Kidney epithelial cell (primary cell): ENCODE measurements around the gene RIPOR3. TPM values are rescaled to one million over a fixed set of nuclear protein-coding genes. Genes with fewer than 3 reads are reported as not detected.

ENCODE experiments used
- DNase-seq: peaks from one replicate; pipeline ENCODE4 v3.0.0-alpha.2; 2010; ENCODE audit warnings: low read depth
- H3K27me3 ChIP-seq: 2 replicates; pipeline ENCODE4 v1.6.0; 2011; ENCODE audit warnings: low read length; ENCODE audit not compliant: control insufficient read depth, insufficient read depth
- H3K36me3 ChIP-seq: 2 replicates; pipeline ENCODE4 v1.5.1; 2011; ENCODE audit warnings: low read length; ENCODE audit not compliant: control insufficient read depth, insufficient read depth
- H3K4me3 ChIP-seq: 2 replicates; pipeline ENCODE4 v1.5.1; 2011; ENCODE audit warnings: low read depth, mild to moderate bottlenecking, control low read depth, low read length
- total RNA-seq: library from RNA; depleted of rRNA; stranded (reverse); fragments of >200 nt; gene quantifications from 2 replicates; pipeline ENCODE4 v1.2.3, GENCODE V29; 2015
- TF ChIP-seq, protein P1 (sequence below): IDR thresholded peaks from 2 replicates; pipeline ENCODE4 v1.5.1; 2011; ENCODE audit warnings: mild to moderate bottlenecking, moderate library complexity, low read length, control low read depth, inconsistent platforms; ENCODE audit not compliant: insufficient read depth, poor library complexity, severe bottlenecking

The RIPOR3 gene
- total RNA-seq, 1 donor from 2014 or later: 0.08 TPM

DNA sequence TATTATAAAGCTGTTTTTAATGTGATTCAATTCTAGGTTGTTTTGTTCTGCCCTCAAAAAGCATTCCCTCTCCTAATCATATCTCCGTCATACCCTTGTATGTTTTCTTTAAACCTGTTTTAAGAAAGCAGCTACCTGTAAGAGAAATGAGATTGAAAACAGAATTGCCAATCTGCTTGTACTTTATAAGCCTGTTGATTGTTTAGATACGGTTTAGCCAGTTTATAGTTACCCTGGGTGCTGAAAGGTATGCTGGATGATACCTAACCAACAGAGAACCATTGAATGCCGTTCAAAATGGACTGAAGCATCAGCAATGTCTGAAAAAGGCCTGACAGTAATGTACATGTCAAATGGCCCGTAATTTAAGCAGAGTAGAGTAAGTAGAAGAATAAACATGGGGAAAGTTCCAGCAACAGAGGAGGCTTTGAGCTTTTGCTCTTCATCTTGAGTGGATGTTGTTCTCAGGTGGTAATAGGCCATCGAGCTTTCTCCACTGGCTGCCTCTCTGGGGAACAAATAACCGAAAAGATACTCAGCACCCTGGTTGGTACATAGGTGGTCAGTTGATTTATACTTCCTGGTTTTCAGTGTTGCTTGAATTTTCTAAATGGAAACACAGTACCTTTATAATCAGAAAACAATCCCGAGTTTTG lies 153.7 kb downstream of the RIPOR3 start:
- H3K27me3 ChIP-seq: no peaks in the 10 kb centered on the region
- TF ChIP-seq, protein P1, sequence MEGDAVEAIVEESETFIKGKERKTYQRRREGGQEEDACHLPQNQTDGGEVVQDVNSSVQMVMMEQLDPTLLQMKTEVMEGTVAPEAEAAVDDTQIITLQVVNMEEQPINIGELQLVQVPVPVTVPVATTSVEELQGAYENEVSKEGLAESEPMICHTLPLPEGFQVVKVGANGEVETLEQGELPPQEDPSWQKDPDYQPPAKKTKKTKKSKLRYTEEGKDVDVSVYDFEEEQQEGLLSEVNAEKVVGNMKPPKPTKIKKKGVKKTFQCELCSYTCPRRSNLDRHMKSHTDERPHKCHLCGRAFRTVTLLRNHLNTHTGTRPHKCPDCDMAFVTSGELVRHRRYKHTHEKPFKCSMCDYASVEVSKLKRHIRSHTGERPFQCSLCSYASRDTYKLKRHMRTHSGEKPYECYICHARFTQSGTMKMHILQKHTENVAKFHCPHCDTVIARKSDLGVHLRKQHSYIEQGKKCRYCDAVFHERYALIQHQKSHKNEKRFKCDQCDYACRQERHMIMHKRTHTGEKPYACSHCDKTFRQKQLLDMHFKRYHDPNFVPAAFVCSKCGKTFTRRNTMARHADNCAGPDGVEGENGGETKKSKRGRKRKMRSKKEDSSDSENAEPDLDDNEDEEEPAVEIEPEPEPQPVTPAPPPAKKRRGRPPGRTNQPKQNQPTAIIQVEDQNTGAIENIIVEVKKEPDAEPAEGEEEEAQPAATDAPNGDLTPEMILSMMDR: no peak
- DNase-seq: no peak
- H3K4me3 ChIP-seq: no peak overlapping the region
- H3K36me3 ChIP-seq: no peaks in the 10 kb centered on the region

DNA sequence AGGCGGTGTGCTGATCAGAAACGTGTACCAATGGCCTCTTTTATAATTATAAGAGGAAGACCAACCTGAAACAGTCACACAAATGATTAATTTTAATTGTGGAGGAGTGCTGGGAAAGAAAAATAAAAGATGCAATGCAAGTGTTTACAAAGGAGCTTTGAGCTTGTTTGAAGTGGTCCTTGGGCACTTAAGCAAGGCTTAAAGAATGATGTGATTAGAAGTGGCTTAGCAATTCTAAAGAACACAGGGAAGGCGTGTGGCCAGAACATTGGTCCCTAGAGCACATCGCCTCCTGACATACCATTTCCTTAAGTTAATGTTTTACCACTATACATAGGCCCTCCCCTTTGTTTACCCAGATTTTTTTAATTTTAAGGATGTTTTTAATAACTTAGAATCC lies 155.0 kb downstream of the RIPOR3 start:
- TF ChIP-seq, protein P1: no peak
- Histone ChIP-seq H3K27me3 (no peaks in the 10 kb centered on the region), H3K4me3 (no peak overlapping the region), H3K36me3 (no peaks in the 10 kb centered on the region)
- DNase-seq: no peak

Other genes starting within 250 kb of the RIPOR3 start
- gene PTPN1, start 181.2 kb downstream of the RIPOR3 start, total RNA-seq: 36.7 and 36.9 TPM in 2 replicates
- gene PARD6B, start 40.0 kb upstream of the RIPOR3 start, total RNA-seq: 23.7 and 24.0 TPM in 2 replicates
- gene BCAS4, start 103.5 kb upstream of the RIPOR3 start, total RNA-seq: 24.7 and 28.0 TPM in 2 replicates
- gene ADNP, start 239.9 kb upstream of the RIPOR3 start, total RNA-seq: 45.4 and 59.7 TPM in 2 replicates